Activated CD4-positive, alpha-beta T cell treated with anti-CD3 and anti-CD28 coated beads for 36 hours (primary cell): Measurements from ENCODE around the gene AFAP1. TPM values are rescaled to one million over a fixed set of nuclear protein-coding genes. Genes with fewer than 3 reads are reported as not detected.
A peak's percentile ranks its signal among the peaks of the same experiment; 100 is the strongest.

ENCODE experiments used
- ATAC-seq: fragments of 200-7000 bp; cut with Tn5 transposase; one replicate; pipeline ENCODE4 v1.10.0; 2021; ENCODE audit warnings: mild to moderate bottlenecking, moderate library complexity
- CTCF ChIA-PET: fragments of 350-600 bp; sonication (Branson Sonifier 250); formaldehyde crosslinking; loops from one replicate; lab custom pipeline; 2021; ENCODE audit warnings: antibody characterized with exemption; lab: Charles Lee
- POLR2A ChIA-PET: fragments of 350-600 bp; sonication (Branson Sonifier 250); formaldehyde crosslinking; loops from one replicate; lab custom pipeline; 2021; ENCODE audit warnings: antibody characterized with exemption, inconsistent platforms; lab: Charles Lee
- DNase-seq: peaks from one replicate; pipeline ENCODE4 v3.0.0-alpha.2; 2020
- H3K27ac Mint-ChIP-seq: one replicate; pipeline ENCODE4 v1.8.0; 2021; ENCODE audit warnings: mixed read lengths
- H3K27me3 Mint-ChIP-seq: one replicate; pipeline ENCODE4 v1.8.0; 2021; ENCODE audit warnings: mixed read lengths
- H3K36me3 Mint-ChIP-seq: one replicate; pipeline ENCODE4 v1.8.0; 2021; ENCODE audit warnings: low read depth, mixed read lengths
- H3K4me1 Mint-ChIP-seq: one replicate; pipeline ENCODE4 v1.8.0; 2021; ENCODE audit warnings: mixed read lengths
- H3K4me3 Mint-ChIP-seq: one replicate; pipeline ENCODE4 v1.8.0; 2021; ENCODE audit warnings: mild to moderate bottlenecking, moderate library complexity, mixed read lengths
- H3K9me3 Mint-ChIP-seq: one replicate; pipeline ENCODE4 v1.8.0; 2021; ENCODE audit warnings: low read depth, mixed read lengths
- intact Hi-C, 2 experiments: fragments of 100-400 bp; cut with DNase I in 1 of 2; cut with micrococcal nuclease in 1 of 2; formaldehyde crosslinking; loops; one replicate each; pipeline versions ENCODE4 v1.14.2 to v1.15.1; 2022 to 2024; cut with DNase I, micrococcal nuclease
- total RNA-seq, 2 experiments: library from RNA; stranded (reverse); gene quantifications; one replicate each; pipeline ENCODE4 v1.2.3, GENCODE V29; 2021

AFAP1 gene
- total RNA-seq, 2 experiments from 2014 or later = 27.1 to 27.2 TPM

DNA sequence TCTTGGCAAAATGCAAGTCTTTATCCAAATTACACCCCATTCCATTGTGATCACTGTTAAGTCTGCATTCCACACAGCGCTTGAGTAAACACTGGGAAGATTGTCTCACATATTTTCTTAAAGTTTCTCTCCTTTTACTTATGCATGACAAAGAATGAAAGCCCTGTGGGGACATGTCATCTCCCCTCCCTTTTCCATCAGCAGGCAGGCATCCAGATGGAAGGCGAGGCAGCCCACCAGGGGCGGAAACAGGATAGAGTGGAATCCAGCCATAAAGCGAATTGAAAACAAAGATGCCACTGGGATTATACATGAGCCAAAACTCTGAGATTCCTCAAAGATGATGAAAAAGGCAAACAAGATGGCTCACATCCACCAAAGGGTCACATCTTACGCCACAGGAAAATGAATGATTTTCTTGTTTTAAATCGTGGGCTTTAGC is 78.2 kb downstream of the AFAP1 start:
- H3K9me3 Mint-ChIP-seq = peaks cover 6% of the 10 kb centered on the region
- ATAC-seq = no peak
- POLR2A ChIA-PET = no interaction called here
- peaks cover 17% of the 10 kb centered on the region for H3K36me3 Mint-ChIP-seq
- CTCF ChIA-PET = interaction anchor here (0.8 kb wide), 1 partner anchor 123 kb away, joined by 3 read pairs; no protein-coding TSS in a partner anchor
- intact Hi-C loops = no loop called here
- no peak for DNase-seq
- H3K27ac Mint-ChIP-seq = no peak overlapping the region
- H3K27me3 Mint-ChIP-seq = no peaks in the 10 kb centered on the region
- no peak overlapping the region for H3K4me3 Mint-ChIP-seq
- peaks cover 37% of the 10 kb centered on the region for H3K4me1 Mint-ChIP-seq

DNA sequence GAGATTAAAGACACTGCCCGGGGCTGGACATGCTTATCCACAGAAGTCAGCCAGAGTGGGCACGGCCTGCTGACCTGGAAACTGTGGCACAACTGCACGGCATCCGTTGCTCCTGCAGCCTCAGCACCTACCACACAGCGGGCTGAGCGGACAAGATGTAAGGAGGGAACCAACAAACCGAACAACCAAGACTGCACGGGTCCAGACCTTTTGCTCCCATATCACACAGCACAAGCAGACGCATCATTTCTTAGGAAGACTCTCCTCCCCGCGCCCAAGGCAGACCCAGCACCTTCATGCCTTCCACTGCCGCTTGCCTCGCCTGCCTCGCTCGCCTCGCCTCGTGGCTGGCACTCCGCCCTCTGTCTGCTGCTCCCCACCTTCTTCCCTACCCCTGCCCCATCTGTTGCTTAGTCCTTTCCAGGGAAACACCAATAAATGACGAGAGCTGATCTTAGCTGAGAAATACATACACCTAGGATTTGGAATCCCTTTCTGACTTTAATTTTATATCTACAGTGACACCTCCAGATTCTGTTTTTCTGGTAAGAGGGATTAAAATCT is 79.0 kb downstream of the AFAP1 start:
- H3K9me3 Mint-ChIP-seq = peaks cover 6% of the 10 kb centered on the region
- DNase-seq (no peak), ATAC-seq (no peak)
- peaks cover 15% of the 10 kb centered on the region for H3K36me3 Mint-ChIP-seq
- no peaks in the 10 kb centered on the region for H3K27me3 Mint-ChIP-seq
- intact Hi-C loops = no loop called here
- peaks cover 43% of the 10 kb centered on the region for H3K4me1 Mint-ChIP-seq
- H3K27ac Mint-ChIP-seq = no peak overlapping the region
- ChIA-PET CTCF (no interaction called here), POLR2A (no interaction called here)
- H3K4me3 Mint-ChIP-seq = no peak overlapping the region

DNA sequence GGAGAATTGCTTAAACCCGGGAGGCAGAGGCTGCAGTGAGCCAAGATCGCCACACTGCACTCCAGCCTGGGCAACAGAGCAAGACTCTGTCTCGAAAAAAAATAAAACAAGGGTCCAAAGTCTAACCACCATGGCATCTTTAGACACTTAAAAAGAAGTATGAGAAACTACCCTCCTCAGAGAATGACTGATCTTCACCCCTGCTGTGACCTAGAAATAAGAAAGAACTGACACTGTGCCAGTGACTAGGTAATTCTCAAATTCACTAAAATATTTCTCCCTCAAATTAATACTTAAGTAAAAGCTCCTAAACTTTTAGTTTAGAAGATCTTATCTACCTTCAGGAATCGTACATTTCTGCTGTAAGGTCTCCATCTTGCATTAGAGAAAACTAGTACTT is 80.3 kb downstream of the AFAP1 start:
- H3K27me3 Mint-ChIP-seq = no peaks in the 10 kb centered on the region
- POLR2A ChIA-PET = no interaction called here
- H3K27ac Mint-ChIP-seq = no peak overlapping the region
- H3K4me3 Mint-ChIP-seq = no peak overlapping the region
- DNase-seq = no peak
- H3K4me1 Mint-ChIP-seq = peaks cover 56% of the 10 kb centered on the region
- intact Hi-C loops = loop anchor here (5.0 to 10.0 kb wide), 4 partner anchors 78 to 565 kb away; partner anchors contain the start of genes ABLIM2 (in 1 of the 2) and AFAP1 (in 1 of the 2)
- peaks cover 17% of the 10 kb centered on the region for H3K36me3 Mint-ChIP-seq
- peaks cover 6% of the 10 kb centered on the region for H3K9me3 Mint-ChIP-seq
- ATAC-seq = no peak
- CTCF ChIA-PET = no interaction called here

DNA sequence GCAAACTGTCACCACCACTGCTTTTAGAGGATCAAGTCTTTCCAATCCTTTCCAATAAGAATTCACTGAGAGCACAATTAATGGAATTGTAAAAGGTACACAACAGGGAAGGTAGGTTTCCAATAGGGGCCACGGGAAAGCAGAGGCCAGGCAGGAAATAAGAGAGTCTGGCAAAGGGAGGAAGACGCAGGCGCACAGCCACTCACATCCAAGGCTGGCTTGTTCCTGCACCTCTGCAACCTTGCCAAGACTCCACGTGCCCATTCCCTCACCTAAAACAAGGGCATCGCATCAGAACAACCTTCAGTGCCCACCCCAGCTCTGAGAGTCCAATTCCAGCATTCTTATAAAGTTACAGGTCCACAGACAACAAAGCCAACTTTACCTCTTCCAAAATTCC is 81.2 kb downstream of the AFAP1 start:
- peak overlapping the region; percentile 14 for H3K27ac Mint-ChIP-seq
- H3K36me3 Mint-ChIP-seq = peaks cover 18% of the 10 kb centered on the region
- CTCF ChIA-PET = no interaction called here

DNA sequence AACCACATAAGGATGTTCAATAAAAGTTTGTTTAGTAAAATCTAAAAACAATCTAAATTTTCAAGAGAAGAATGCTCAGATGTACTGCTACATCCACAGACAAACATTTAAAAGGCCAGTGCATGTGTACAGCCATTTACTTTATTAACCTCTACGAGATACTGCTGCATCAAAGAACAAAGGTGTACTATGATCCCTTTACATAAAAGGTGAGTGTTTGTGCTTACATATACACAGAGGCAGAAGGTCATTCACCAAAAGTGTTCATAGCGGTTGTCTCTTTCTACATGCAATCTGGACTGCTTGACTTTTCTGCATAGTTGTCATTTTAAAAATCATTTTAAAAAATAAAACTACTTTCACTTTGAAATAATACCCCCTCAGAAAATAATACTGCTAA is 81.7 kb downstream of the AFAP1 start:
- peaks cover 62% of the 10 kb centered on the region for H3K4me1 Mint-ChIP-seq
- no peaks in the 10 kb centered on the region for H3K27me3 Mint-ChIP-seq
- ATAC-seq (no peak), DNase-seq (no peak)
- no peak overlapping the region for H3K4me3 Mint-ChIP-seq
- H3K9me3 Mint-ChIP-seq = no peaks in the 10 kb centered on the region
- ChIA-PET CTCF (interaction anchor here (1.4 kb wide), 1 partner anchor 16 kb away, joined by 3 read pairs; no protein-coding TSS in a partner anchor), POLR2A (no interaction called here)
- intact Hi-C loops = loop anchor here (5.0 to 10.0 kb wide), 4 partner anchors 79 to 567 kb away; partner anchors contain the start of genes ABLIM2 (in 1 of the 2) and AFAP1 (in 1 of the 2)
- H3K27ac Mint-ChIP-seq = peak overlapping the region; percentile 14
- peaks cover 20% of the 10 kb centered on the region for H3K36me3 Mint-ChIP-seq

More for the DNA sequence above, 81.2 kb downstream of the AFAP1 start:
- POLR2A ChIA-PET = no interaction called here
- DNase-seq (no peak), ATAC-seq (no peak)
- peaks cover 58% of the 10 kb centered on the region for H3K4me1 Mint-ChIP-seq
- intact Hi-C loops = loop anchor here (5.0 to 10.0 kb wide), 4 partner anchors 79 to 566 kb away; partner anchors contain the start of genes ABLIM2 (in 1 of the 2) and AFAP1 (in 1 of the 2)
- H3K9me3 Mint-ChIP-seq = no peaks in the 10 kb centered on the region
- no peak overlapping the region for H3K4me3 Mint-ChIP-seq
- H3K27me3 Mint-ChIP-seq = no peaks in the 10 kb centered on the region

DNA sequence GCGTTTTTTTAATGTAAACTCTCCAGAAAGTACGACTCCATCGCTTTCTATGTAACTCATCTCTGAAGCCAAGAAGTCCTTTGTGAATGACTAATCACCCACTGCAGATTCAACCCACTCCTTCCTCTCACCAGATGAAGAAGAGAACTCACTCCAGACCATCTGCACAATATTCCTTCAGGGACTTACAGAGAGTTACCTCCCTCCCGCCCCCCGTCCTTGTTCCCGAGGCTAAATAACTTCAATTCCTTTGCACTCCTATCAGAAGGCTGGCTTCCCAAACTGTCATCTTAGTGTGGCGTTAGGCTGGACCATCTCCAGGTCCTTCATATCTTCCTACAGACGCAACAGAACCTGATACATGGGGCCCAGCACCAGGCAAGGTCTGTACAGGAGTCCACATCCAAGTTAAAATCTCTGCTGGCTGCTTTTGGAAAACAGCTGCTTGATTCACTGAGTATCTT is 82.4 kb downstream of the AFAP1 start:
- ChIA-PET POLR2A (no interaction called here), CTCF (interaction anchor here (1.4 kb wide), 1 partner anchor 16 kb away, joined by 3 read pairs; no protein-coding TSS in a partner anchor)
- DNase-seq (no peak), ATAC-seq (peak; percentile 69)
- Mint-ChIP-seq H3K36me3 (peaks cover 20% of the 10 kb centered on the region), H3K4me3 (peak overlapping the region; percentile 15), H3K4me1 (peaks cover 69% of the 10 kb centered on the region), H3K9me3 (no peaks in the 10 kb centered on the region), H3K27ac (peak overlapping the region; percentile 93), H3K27me3 (no peaks in the 10 kb centered on the region)
- intact Hi-C loops = loop anchor here (5.0 to 10.0 kb wide), 4 partner anchors 80 to 568 kb away; partner anchors contain the start of genes ABLIM2 (in 1 of the 2) and AFAP1 (in 1 of the 2)

GRCh38 chr4:7855731-7856130 is 83.9 kb downstream of the AFAP1 start:
- Mint-ChIP-seq H3K27ac (peak overlapping the region; percentile 83), H3K9me3 (no peaks in the 10 kb centered on the region), H3K4me3 (peak overlapping the region; percentile 11), H3K4me1 (peaks cover 83% of the 10 kb centered on the region), H3K27me3 (no peaks in the 10 kb centered on the region), H3K36me3 (peaks cover 18% of the 10 kb centered on the region)
- CTCF ChIA-PET = interaction anchor here (0.8 kb wide), 1 partner anchor 12 kb away, joined by 3 read pairs; no protein-coding TSS in a partner anchor
- intact Hi-C loops = loop anchor here (1.0 to 10.0 kb wide), 7 partner anchors 24 to 569 kb away; partner anchors contain the start of genes ABLIM2 (in 1 of the 2) and AFAP1 (in 1 of the 2)
- ATAC-seq (no peak), DNase-seq (no peak)
- POLR2A ChIA-PET = interaction anchor here (1.3 kb wide), 1 partner anchor 114 kb away, joined by 3 read pairs; no protein-coding TSS in a partner anchor

- POLR2A ChIA-PET = interaction anchor here (0.5 to 1.3 kb wide), 4 partner anchors 24 to 374 kb away, joined by 3 to 4 read pairs (median 4); no protein-coding TSS in a partner anchor
Observed at GRCh38 chr4:7854697-7855370, 84.8 kb downstream of the AFAP1 start.

DNA sequence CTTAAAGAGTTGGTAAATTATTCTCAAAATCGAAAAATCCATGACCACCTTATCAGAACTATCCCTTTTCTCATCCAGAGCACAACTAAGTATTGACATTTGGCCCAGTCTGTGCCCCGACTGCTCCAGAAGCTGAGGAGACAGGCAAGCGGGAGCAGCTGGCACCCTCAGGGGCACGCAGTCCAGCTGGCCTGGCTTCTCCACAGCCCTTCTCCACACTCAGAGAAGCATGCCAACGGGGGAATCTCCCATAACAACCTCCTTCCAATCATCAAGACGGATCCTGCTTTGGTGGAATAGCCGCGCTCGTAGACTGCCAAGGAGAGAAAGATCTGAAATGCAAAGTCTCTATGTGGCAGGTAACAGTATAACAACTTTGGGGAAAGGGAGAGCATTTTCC is 85.4 kb downstream of the AFAP1 start:
- POLR2A ChIA-PET = interaction anchor here (0.7 kb wide), 1 partner anchor 82 kb away, joined by 4 read pairs; no protein-coding TSS in a partner anchor
- no peaks in the 10 kb centered on the region for H3K27me3 Mint-ChIP-seq

More at GRCh38 chr4:7854697-7855370, 84.8 kb downstream of the AFAP1 start:
- CTCF ChIA-PET = interaction anchor here (0.5 to 1.3 kb wide), 9 partner anchors 9 to 1155 kb away, joined by 3 to 5 read pairs (median 3); no protein-coding TSS in a partner anchor
- Mint-ChIP-seq H3K27ac (peak overlapping the region; percentile 83), H3K36me3 (peaks cover 18% of the 10 kb centered on the region), H3K4me1 (peaks cover 92% of the 10 kb centered on the region), H3K9me3 (no peaks in the 10 kb centered on the region), H3K27me3 (no peaks in the 10 kb centered on the region), H3K4me3 (peak overlapping the region; percentile 31)
- DNase-seq = peak; percentile 74
- peak; percentile 84 for ATAC-seq
- intact Hi-C loops = loop anchor here (1.0 to 10.0 kb wide), 8 partner anchors 24 to 570 kb away; partner anchors contain the start of genes AFAP1 (in 2 of the 2) and ABLIM2 (in 1 of the 2)

DNA sequence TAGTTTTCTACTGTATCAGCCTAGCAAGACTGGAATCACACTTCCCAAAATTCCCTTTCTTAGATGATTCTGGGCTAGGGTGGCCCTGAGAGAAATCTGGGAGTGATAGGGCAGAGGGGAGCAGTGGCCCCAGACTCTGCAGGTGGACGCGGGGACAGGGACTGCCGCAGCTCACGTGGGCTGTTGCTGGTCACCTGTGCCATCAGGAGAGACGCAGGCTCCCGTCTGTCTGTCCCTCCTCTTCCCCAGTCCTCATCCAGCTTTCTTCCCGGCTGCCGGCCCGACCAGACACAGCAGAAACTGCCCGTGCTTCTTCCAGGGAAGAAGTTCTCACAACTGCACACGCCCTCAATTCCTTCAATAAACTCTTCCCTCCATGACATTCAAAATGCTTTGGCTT is 86.4 kb downstream of the AFAP1 start:
- POLR2A ChIA-PET = no interaction called here
- intact Hi-C loops = loop anchor here in 1 of 2 experiments (10.0 kb wide), 1 partner anchor 572 kb away; no protein-coding TSS in a partner anchor
- peak overlapping the region; percentile 83 for H3K27ac Mint-ChIP-seq
- CTCF ChIA-PET = interaction anchor here (1.0 kb wide), 1 partner anchor 9 kb away, joined by 4 read pairs; no protein-coding TSS in a partner anchor
- no peak overlapping the region for H3K4me3 Mint-ChIP-seq
- ATAC-seq = no peak
- H3K9me3 Mint-ChIP-seq = no peaks in the 10 kb centered on the region
- H3K27me3 Mint-ChIP-seq = no peaks in the 10 kb centered on the region
- peaks cover 18% of the 10 kb centered on the region for H3K36me3 Mint-ChIP-seq
- H3K4me1 Mint-ChIP-seq = peaks cover 88% of the 10 kb centered on the region
- no peak for DNase-seq

More for the DNA sequence above, 85.4 kb downstream of the AFAP1 start:
- Mint-ChIP-seq H3K9me3 (no peaks in the 10 kb centered on the region), H3K36me3 (peaks cover 18% of the 10 kb centered on the region), H3K4me1 (peaks cover 93% of the 10 kb centered on the region), H3K27ac (peak overlapping the region; percentile 83), H3K4me3 (no peak overlapping the region)
- CTCF ChIA-PET = interaction anchor here (0.5 to 1.3 kb wide), 6 partner anchors 9 to 52 kb away, joined by 3 to 5 read pairs (median 3); no protein-coding TSS in a partner anchor
- DNase-seq (no peak), ATAC-seq (no peak)
- intact Hi-C loops = loop anchor here in 1 of 2 experiments (1.0 to 10.0 kb wide), 3 partner anchors 85 to 571 kb away; partner anchors contain the start of gene AFAP1
